GM12864 (cell line): ENCODE results near the gene IQCF2.

Experiments used
- DNase-seq: peaks from one replicate; pipeline ENCODE4 v3.0.0-alpha.2; 2011; ENCODE audit warnings: low read depth
- H3K4me3 ChIP-seq: 2 replicates; pipeline ENCODE4 v1.5.1; 2011; ENCODE audit warnings: mild to moderate bottlenecking, low read depth, low read length, control low read depth
- CTCF ChIP-seq: IDR thresholded peaks from 2 replicates; pipeline ENCODE4 v1.5.1; 2011; ENCODE audit warnings: low read depth, mild to moderate bottlenecking, moderate library complexity, low read length, control low read depth, inconsistent platforms; ENCODE audit errors: missing control alignments

IQCF2 gene

GRCh38 chr3:51860703-51861665 is at the start of gene IQCF2:
TSS of gene IQCF2 (plus strand) at chr3:51861615. CDS start at chr3:51861667, 52 bp downstream.
- DNase-seq: peak; percentile 38
- TF ChIP-seq CTCF: no peak
- H3K4me3 ChIP-seq: no peak within 1 kb of the TSS

DNA sequence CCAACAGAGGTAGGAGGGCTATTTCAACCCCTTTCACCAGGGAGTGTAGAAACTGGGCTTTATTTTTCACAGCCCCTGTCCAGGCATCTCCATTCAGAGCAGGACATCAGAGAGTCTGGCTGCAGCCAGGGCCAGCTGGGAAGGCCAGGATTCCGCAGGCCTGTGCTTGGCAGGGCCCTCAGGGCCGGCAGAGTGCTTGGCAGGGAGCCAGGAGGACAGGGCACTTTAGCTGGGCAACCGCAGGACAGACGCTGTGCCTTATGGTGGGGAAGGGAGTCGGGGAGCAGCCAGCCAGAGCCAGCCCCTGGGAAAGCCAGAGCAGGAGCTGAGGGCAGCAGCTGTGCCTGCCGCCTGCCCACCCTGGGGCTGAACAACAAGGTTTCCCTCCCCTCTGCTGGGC is 47.9 kb upstream of the IQCF2 start:
- no peak for TF ChIP-seq CTCF
- DNase-seq: no peak
- no peak overlapping the region for H3K4me3 ChIP-seq

DNA sequence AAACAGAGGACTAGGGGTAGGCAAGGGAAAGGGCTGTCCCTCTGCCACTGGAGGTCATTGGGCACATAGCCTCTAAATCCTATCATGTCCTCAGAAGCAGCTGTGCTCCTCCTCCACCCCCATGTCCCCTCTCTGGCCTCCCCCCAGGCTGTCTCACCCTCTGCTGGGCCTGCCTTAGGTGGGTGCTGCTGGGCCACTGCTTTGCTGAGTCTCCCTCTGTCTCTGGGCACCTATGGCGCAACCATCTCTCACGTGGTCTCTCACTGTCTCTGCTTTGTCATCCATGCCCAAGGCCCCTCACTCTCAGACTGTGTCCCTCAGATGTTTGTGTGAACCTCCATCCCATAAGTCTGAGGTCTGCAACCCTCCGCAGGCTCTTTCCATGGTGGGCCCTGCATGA is 47.4 kb upstream of the IQCF2 start:
- no peak overlapping the region for H3K4me3 ChIP-seq
- no peak for TF ChIP-seq CTCF
- DNase-seq: no peak

GRCh38 chr3:51815614-51816013 is 45.8 kb upstream of the IQCF2 start:
- no peak for DNase-seq
- TF ChIP-seq CTCF: no peak

DNA sequence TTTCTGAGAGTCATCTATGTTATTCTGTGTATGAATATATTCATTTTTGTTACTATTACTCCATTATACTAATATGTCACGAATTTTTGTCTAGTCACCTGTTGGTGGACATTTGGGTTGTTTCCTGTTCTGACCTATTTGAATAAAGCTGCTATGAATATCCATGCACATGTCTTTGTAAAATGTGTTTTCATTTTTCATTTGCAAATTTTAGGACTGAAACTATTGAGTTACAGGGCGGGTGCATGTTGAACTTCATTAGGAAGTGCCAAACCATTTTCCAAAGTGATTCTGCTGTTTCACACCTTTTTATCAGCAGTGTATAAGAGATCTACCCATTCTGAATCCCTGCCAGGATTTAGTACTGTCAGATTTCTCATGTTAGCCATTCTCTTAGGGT is 44.7 kb upstream of the IQCF2 start:
- no peak for DNase-seq
- no peak overlapping the region for H3K4me3 ChIP-seq
- no peak for TF ChIP-seq CTCF

More at GRCh38 chr3:51815614-51816013, 45.8 kb upstream of the IQCF2 start:
- H3K4me3 ChIP-seq: no peak overlapping the region

DNA sequence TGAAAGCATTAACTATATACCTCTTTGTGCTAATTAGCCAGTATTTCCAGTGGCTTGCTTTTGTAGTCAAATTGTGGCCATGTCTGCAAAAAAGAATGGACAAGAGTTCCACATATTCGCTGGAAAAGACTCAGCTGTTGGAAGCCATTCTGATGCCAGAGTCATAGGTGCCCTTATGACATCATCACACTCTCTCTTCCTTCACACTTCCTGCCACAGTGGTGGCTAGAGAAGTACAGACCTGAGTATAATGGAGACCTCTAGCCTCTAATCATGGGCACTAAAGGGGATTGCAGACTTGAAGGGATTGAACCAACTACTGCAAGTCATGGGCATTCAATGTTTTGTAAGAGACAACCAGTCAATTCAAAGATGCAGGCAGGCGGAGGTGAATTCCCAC is 44.0 kb upstream of the IQCF2 start:
- H3K4me3 ChIP-seq: no peak overlapping the region
- TF ChIP-seq CTCF: no peak
- DNase-seq: no peak
